NOMO-1 (cell line): ENCODE results near the gene UGGT2.
"Not testable (repeated sequence)": the region's sequence is repeated elsewhere in the genome, so short reads cannot be mapped to it uniquely, and the experiment has no call there.

Experiments
- DNase-seq, 2 experiments: peaks; one replicate each; lab custom pipeline; 2025; ENCODE audit not compliant: unreplicated experiment in 2 of 2; lab: John Stamatoyannopoulos, UW

Gene UGGT2

GRCh38 chr13:96050955-96051354, 2.2 kb downstream of the UGGT2 start:
- DNase-seq: not testable (repeated sequence)

DNA sequence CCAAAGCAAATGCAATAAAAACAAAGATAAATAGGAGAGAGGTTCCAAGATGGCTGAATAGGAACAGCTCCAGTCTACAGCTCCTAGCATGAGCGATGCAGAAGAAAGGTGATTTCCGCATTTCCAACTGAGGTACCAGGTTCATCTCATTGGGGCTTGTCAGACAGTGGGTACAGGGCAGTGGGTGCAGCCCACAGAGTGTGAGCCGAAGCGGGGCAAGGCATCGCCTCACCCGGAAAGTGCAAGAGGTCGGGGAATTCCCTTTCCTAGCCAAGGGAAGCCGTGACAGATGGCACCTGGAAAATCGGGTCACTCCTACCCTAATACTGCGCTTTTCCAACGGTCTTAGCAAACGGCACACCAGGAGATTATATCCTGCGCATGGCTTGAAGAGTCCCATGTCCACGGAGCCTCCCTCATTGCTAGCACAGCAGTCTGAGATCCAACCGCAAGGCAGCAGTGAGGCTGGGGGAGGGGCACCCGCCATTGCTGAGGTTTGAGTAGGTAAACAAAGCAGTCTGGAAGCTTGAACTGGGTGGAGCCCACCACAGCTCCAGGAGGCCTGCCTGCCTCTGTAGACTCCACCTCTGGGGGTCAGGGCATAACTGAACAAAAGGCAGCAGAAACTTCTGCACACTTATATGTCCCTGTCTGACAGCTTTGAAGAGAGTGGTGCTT, 6.6 kb downstream of the UGGT2 start:
- not testable (repeated sequence) for DNase-seq

DNA sequence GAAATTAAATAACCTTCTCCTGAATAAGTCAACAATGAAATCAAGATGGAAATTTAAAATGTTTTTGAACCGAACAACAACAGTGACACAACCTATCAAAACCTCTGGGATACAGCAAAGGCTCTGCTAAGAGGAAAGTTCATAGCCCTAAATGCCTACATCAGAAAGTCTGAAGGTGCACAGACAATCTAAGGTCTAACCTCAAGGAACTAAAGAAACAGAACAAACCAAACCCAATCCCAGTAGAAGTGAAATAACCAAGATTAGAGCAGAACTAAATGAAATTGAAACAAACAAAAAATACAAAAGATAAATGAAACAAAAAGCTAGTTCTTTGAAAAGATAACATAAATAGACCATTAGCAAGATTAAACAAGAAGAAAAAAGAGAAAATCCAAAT, 9.0 kb downstream of the UGGT2 start:
- DNase-seq: no peak

- DNase-seq: no peak
Measured at GRCh38 chr13:96041326-96042110, 11.7 kb downstream of the UGGT2 start.

GRCh38 chr13:96036515-96036914, 16.7 kb downstream of the UGGT2 start:
- no peak for DNase-seq

DNA sequence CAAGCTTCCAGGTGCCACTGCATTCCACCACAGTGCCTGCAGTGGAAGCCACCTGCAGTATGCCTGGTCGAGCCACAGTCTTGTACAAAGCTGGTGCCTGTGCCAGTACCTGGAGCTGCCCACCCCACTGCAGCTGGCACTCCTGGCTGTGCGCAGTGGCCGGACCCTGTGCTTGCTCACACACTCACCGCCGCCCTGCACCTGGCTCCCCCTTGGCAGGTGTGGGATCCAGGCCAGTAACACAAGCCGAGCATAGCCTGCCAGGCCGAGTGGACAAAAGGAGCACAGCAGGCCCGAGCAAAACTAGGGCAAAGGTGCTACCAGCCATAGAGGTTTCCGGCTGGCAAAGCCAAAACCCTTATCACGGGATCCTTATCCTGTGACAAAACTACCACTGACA, 18.5 kb downstream of the UGGT2 start:
- no peak for DNase-seq

DNA sequence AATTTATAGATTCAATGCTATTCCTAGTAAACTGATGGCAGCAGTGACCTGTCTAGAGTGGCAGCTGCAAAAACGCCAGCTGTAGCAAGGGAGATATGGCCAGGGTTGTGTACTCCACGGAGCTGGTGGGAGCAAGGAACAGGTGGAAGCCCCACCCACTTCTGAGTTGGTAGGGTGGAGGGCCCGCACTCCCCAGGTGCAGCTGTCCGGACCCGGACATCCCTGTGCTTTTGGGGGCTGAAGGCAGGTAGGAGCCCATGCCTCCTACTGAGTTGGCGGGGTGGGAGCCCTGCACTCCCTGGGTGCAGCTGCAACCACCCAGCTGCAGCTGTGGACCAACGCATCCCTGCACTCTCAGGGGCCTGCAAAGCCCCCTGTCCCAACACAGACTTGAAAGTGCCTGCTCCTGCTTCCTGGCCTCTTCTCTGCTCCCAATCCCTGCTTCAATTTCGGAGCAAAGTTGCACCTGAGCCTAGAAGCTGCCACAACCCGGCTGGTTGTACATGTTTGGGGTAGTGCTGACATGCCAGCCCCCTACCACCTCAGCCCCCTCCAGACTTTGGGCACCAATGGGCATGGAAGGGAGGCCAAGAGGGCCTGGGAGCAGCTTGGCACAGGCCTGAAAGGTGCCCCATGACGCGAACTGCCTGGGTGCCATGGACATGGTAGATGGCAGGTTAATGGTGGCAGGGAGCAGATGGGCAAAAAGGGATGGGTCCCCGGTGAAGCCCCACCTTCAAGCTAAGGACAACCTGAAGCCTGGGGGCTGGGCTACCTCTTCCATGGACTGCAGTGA, 19.8 kb downstream of the UGGT2 start:
- DNase-seq: no peak

GRCh38 chr13:96032717-96033116, 20.5 kb downstream of the UGGT2 start:
- DNase-seq: no peak

DNA sequence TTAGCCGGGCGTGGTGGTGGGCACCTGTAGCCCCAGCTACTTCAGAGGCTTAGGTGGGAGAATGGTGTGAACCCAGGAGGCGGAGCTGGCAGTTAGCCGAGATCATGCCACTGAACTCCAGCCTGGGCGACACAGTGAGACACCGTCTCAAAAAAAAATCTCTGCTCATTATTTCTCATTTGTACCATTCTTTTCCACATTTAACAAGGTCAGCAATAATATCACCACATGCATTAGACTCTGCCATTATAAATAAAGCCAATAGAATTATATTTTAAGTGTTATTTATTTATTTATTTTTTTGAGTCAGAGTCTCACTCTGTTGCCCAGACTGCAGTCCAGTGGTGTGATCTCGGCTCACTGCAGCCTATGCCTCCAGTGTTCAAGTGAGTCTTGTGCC, 24.2 kb downstream of the UGGT2 start:
- no peak for DNase-seq

GRCh38 chr13:96027496-96027895, 25.7 kb downstream of the UGGT2 start:
- DNase-seq: no peak

GRCh38 chr13:96025283-96025682, 27.9 kb downstream of the UGGT2 start:
- DNase-seq: no peak

- DNase-seq: no peak
Measured at GRCh38 chr13:96020931-96021330, 32.3 kb downstream of the UGGT2 start.

DNA sequence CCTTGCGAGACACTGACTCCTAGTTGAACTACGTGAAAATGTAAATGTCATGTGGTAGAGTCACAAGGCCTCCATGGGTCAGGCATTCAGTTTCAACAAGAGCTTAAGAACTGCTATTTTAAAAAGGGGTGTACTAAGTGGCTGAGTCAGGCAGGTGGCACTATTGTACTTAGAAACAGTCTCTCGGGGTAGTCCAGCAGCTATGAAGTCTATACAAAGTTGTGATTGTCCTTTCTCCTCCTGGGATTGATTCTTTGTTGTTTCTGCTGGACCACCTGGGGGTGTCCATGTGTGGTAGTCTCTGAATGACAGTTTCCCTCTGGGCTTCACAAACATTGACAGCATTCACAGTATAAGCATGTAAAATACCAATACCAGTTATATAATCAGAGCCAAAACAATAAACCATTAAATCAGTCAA, 33.0 kb downstream of the UGGT2 start:
- peak; percentile 8 to 54 for DNase-seq

GRCh38 chr13:96018135-96018534, 35.1 kb downstream of the UGGT2 start:
- DNase-seq: no peak

GRCh38 chr13:96011291-96011872, 41.8 kb downstream of the UGGT2 start:
- DNase-seq: no peak

DNA sequence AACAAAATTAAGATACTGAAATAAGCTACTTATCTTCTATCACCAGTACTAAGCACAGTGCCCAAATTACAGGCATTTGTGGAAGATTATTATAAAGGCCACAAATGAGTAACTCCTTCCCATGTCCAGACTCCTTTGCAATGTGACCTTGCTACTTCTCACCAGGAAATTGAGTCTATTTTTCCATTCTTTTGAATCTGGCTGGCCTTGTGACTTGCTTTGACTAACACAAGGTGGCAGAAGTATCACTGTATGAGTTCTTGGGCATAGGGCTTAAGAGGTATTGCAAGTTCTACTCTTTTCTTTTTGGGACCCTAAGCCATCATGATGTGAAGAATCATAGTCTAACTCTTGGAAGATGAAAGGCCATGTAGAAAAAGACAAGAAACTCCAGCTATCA, 49.9 kb downstream of the UGGT2 start:
- DNase-seq: no peak

DNA sequence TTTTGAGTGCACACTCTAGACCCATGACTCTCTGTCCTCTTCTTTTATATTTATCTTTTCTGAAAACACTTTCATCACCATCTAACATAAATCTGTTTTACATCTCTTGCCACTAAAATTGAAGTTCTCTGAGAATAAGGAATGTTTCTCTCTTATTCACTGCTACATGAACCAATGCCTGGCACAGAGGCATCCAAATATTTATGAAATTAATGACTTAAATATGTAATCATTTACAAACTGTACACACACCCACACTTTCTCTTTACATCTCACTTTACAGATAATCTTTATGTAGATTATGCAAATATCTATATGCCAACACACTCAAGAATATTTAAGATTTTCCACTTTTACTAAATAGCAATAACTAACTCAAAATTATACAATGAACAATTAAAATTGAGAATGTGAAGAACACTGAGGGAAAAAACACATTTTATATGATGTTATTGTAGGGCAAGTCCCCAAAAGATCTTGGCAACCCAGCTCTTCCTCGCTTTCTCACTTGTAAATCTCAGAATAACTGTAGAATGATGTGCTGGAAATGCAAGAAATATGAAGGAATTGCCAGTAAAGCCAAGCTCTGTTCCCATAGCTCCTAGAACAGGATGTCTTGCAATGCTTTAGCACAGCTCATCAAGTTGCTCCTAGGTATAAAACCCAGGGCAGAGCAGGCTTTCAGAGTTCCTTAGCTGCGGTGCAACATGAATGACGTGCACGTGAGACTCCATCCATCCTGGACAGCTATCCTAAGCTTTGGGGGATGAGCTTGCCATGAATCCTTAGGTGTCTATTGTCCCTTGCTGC, 50.7 kb downstream of the UGGT2 start:
- DNase-seq: no peak

- no peak for DNase-seq
Measured at GRCh38 chr13:96000069-96000468, 53.1 kb downstream of the UGGT2 start.

DNA sequence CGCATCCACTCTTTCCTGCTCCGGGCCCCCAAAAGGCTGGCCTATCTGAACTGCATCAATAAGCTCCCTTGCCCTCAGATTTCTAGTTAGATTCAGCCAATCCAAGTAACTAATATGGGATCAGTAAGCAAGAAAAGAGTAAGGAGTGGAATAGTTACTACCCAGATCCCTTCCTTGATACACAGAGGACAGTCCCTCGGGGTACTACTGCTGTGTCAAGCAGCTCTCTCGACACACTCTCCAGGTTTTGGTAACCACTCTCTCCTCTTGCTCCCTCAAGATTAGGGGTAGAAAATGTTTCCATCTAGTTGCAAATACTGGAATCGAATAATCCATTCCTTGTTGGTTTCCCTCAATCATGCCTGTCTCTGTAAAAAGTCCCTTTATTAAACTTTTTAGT, 65.4 kb downstream of the UGGT2 start:
- DNase-seq: no peak

DNA sequence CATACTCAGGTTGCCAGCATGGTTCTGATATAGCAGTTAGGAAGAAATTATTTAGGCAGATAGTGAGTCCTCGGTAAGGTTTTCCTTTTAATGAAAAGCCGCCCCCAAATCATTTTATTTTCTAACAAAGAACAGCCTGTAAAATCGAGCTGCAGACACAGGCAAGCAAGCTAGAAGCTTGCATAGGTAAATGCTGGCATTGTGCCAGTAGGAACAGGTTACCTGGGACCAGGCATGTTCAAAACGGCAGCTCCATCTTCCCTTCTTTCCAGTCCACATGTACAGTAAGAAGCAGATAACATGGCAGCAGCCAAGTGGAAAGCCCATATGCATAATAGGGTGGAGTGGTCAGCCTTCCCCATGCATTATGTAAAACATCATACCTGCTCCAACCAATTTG, 71.1 kb downstream of the UGGT2 start:
- DNase-seq: no peak
